COLO668 (cell line): ENCODE results near the gene FBXL13.
"Not testable (repeated sequence)": the region's sequence is repeated elsewhere in the genome, so short reads cannot be mapped to it uniquely, and the experiment has no call there.

Experiments used
- DNase-seq: peaks from one replicate; lab custom pipeline; 2025; ENCODE audit not compliant: unreplicated experiment; lab: John Stamatoyannopoulos, UW

FBXL13 gene

DNA sequence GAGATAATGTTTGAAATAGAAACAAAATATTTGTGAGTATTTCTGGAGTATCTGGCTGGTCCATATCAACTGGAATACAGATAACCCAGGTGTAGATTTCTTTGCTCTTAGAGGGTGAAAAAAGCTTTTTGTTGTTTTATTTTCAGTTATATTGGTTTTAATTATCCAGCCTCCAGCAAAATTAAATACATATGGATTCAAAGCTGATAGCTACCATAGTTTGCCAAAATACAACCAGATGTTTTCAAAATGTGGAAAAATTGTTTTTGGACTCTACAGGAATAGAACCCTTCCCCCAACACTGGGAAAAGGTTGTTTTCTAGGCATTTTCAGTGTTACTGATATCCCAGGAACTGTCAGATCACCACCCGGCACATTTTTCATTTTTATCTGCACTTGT lies 131.7 kb downstream of the FBXL13 start:
- DNase-seq, result no peak

GRCh38 chr7:102942181-102942866 lies 132.3 kb downstream of the FBXL13 start:
- no peak for DNase-seq

DNA sequence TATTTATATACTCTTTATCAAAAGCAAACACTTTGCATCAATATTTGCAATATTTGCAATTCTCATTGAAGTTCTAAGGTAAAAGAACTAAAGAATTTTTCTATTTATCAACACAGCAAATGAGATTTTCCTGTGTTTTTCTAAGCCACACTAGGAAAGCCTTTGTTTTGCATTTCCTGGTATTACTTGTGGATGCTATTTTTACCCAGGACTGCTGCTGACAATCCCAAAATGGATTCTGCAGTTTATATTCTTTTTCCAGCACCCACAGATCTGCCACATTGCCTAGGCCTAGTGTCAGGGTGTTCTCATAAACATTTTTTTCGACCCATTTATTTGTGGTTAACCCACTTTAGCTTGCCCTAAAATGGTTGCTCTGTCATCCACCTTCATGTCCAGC lies 135.9 kb downstream of the FBXL13 start:
- DNase-seq, result no peak

DNA sequence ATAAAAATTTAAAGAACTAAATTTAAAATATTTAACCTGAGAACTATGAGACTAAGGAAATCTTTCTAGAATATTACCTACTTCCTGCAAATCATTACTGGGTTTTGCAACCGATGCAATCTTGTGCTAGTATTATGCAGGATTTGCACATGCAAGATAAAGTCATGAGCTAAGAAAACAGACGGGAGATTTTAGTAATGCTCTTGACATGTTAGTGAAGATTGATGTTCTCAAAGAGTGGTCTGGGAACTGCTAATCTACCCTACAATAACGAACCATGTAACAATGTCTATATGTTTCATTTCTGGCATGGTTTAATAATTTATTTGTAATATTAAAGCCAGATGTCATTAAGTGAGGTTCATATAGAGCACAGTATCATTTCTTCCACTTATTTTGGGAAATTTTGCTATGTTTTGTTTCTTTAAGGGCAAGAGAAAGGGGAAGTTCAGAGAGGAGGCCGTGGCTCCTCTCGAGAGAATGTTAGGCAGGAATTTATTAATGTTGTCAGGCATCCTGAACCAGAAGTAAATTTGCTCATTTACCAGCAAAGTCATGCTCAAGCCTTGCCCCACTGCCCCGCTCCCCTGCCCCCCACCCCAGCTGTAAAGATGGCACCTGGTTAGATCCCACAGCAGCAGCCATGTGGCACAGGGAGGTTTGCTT lies 139.0 kb downstream of the FBXL13 start:
- no peak for DNase-seq

GRCh38 chr7:102934701-102935100 lies 139.9 kb downstream of the FBXL13 start:
- no peak for DNase-seq

DNA sequence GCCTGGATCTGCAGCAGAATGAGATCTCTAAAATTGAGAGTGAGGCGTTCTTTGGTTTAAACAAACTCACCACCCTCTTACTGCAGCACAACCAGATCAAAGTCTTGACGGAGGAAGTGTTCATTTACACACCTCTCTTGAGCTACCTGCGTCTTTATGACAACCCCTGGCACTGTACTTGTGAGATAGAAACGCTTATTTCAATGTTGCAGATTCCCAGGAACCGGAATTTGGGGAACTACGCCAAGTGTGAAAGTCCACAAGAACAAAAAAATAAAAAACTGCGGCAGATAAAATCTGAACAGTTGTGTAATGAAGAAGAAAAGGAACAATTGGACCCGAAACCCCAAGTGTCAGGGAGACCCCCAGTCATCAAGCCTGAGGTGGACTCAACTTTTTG lies 140.4 kb downstream of the FBXL13 start:
- DNase-seq, result no peak

- DNase-seq, result no peak
These were observed 140.8 kb downstream of the FBXL13 start for GRCh38 chr7:102933763-102934162.

DNA sequence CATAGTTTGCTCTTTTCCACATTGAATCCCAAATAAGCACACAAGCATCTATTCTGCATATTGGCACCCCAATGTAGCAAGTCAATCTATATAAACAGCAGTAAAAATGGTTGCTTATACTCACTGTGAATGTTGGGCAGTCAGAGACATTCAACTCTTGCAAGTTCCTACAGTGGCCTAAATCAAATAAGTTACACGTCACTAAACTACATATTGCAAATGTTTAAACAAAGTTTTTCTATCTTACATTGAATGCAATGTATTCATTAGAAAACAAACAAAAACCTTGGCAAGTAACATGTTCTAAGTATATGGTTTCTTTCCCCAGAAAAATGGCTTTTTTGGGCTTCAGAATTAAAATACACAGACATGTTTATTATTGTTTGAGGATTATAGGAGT lies 142.8 kb downstream of the FBXL13 start:
- no peak for DNase-seq

DNA sequence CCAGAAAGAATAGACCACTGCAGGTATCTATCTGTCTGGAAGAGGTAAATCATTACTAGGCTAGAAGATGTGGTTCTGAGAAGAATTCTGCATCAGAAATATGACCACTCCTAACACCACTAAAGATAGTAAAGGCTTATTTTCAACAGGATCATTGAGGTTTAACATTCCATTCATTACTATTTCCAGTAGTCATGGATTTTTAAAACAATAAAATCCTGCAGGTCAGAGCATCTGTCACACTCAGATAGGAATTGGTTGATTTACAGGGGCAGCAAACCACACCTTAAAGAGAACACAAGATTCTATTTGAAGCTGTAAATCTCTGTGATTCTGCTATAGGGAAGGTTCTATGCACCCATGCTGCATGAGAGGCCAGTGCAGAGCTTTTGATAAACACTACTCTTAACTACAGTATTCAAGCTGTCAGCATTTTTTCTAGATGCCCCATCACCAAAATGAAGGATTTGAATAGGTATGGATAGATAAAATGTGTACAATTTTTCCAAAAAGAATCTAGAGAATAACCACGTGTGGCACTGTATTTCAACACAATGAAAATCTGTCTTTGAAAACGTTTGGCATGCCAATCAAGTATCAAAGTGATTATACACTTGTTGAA lies 147.2 kb downstream of the FBXL13 start:
- no peak for DNase-seq

DNA sequence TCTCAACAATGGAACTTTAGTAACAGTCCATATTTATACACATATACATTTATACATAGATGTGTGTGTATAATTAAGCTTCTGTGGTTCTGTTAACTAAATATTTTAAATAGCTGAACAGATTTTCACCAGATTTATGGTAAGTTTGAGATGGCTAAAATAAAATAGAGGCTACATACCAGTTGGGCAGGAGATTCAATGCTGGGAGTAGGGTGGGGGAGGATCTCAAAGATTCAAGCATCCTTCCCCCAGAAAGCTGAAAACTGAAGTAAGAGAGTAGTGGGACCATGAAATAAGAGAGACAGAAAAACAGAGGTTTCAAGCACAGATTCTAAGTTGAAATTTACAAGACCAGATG lies 147.8 kb downstream of the FBXL13 start:
- no peak for DNase-seq

GRCh38 chr7:102925976-102926782 lies 148.4 kb downstream of the FBXL13 start:
- DNase-seq, result no peak

- no peak for DNase-seq
These were observed 155.8 kb downstream of the FBXL13 start for GRCh38 chr7:102918845-102919244.

- DNase-seq, result no peak
These were observed 156.9 kb downstream of the FBXL13 start for GRCh38 chr7:102917436-102918353.

DNA sequence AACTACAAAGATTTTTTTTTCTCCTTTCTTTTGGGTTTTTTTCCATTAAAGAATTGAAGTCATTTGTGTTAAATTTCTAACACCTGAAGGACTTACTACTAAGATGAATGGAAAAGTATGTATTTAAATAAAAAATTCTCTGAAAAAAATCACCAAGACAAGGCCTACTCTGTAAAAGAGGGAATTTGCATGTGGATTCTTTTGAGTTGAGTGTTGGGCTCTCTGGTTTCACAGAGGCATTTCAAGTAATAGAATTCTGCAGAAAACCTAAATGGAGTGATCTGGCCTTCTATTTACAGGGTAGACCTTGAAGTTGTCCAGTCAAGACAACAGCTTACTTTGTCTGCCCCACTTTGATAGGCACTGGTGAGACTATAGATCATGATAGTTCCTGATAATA lies 157.7 kb downstream of the FBXL13 start:
- DNase-seq, result no peak

GRCh38 chr7:102916426-102916825 lies 158.2 kb downstream of the FBXL13 start:
- DNase-seq, result no peak

DNA sequence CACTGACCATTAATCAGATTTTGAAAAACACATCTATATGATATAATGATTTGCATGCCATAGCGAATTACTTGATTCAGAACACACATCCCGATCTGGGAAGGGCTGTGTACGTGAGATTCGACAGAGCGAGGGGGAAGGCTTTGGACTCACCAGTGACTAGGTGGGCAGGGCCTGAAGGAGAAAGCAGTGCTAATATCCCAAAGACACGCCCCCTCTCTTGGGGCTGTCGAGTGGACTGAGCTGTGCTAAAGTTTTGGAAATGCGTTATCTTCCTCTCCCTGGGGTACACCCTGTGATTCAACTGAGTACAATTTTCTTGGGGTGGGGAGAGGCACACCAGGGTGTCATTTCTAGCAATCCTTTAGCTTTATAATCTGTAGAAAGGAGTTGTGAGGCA lies 160.0 kb downstream of the FBXL13 start:
- DNase-seq, result no peak

- DNase-seq, result no peak
These were observed 160.8 kb downstream of the FBXL13 start for GRCh38 chr7:102913826-102914225.

- DNase-seq, result peak; percentile 8
These were observed 161.9 kb downstream of the FBXL13 start, which contains the start of gene LRRC17 for GRCh38 chr7:102912742-102913141. Gene LRRC17 (plus strand): TSS chr7:102913000. CDS start chr7:102933914, 20,914 bp downstream.

DNA sequence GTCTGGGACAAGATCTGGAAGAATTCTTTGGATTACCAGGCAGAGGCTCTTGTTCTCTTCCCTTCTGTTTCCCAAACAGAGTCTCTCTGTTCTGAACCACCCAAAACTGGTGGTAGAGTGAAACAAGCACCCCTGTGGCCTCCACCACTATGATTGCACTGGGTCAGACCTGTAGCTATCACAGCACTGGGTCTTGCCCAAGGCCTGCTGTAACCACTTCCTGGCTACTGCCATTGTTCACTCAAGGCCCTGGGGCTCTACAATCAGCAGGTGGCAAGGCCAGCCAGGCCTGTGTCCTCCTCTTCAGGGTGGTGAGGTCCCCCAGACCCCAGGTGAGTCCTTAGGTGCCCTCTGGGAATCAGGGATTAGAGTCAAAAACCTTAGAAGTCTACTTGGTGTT lies 165.9 kb downstream of the FBXL13 start:
- DNase-seq, result no peak

DNA sequence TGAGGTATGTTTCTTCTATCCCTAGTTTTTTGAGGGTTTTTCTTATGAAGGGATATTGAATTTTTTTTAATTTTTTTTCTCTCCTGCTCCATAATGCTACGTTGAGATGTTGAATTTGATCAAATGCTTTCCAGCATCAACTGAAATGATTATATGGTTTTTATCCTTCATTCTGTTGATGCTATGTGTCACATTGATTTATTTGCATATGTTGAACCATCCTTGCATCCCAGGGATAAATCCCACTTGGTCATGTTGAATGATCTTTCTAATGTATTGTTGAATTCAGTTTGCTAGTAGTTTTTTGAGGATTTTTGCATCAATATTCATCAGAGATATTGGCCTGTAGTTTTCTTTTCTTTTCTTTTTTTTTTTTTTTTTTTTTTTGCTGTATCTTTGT lies 171.0 kb downstream of the FBXL13 start:
- DNase-seq, result not testable (repeated sequence)
